ENCODE results near the gene DKK2. TPM values are rescaled to one million over a fixed set of nuclear protein-coding genes. Genes with fewer than 3 reads are reported as not detected.
"Not testable (repeated sequence)": the region's sequence is repeated elsewhere in the genome, so short reads cannot be mapped to it uniquely, and the experiment has no call there.

Gene DKK2
- polyA plus RNA-seq, 4 donors = 0.10 to 0.37 TPM; not detected in 2

DNA sequence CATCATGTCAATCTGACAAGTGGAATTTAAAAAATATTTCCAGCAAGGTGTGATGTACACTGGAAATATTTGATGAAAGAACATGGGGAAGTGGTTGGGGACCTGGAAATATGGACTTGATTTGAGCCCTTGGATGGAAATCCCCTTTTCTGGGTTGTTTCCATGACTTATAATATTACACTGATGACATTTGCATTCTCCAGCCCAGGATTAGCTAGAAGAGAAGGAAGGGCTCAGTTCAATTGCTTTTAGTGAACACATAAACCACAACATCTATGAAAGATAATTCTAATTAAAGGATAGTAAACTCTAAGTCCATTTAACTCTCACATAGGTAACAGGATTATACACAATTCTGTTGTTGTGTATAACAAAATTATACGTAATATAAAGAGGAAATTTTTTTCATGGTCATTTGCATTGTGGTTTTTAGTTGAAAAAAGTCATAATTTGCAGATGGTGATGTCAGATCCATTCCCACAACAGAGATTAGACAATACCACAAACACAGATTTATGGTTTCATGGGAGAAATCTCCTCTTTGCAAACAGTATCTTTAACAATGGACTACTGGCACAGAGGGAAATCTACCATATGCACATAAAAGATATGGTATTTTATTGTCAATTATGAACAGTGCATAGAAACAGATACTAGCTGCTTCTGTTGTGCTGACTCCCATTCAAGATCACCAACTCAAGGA, 126.5 kb downstream of the DKK2 start:
- H3K4me1 ChIP-seq (ENCODE audit: control insufficient read depth in 3 of 3, insufficient read depth in 2 of 3, low read depth in 1 of 3, low read length in 2 of 3) = no peaks in the 10 kb centered on the region
- H3K27ac ChIP-seq (ENCODE audit: low read depth in 1 of 3, low read length in 2 of 3) = no peak overlapping the region
- WGBS, 3 donors = 69 to 84% (median 83%) methylated on average over 1 of the region's 1 CpG
- no peaks in the 10 kb centered on the region for H3K36me3 ChIP-seq (ENCODE audit: control insufficient read depth in 3 of 3, insufficient read depth in 2 of 3, low read depth in 1 of 3, low read length in 3 of 3)
- H3K9me3 ChIP-seq (ENCODE audit: control insufficient read depth in 2 of 2, insufficient read depth in 1 of 2, low read depth in 1 of 2, low read length in 1 of 2) = no peaks in the 10 kb centered on the region
- no peak overlapping the region for H3K4me3 ChIP-seq (ENCODE audit: low read depth in 1 of 3, low read length in 3 of 3)
- DNase-seq = no peak
- FAIRE-seq = no peak
- no peaks in the 10 kb centered on the region for H3K27me3 ChIP-seq (ENCODE audit: control insufficient read depth in 3 of 3, insufficient read depth in 3 of 3, low read length in 3 of 3)

DNA sequence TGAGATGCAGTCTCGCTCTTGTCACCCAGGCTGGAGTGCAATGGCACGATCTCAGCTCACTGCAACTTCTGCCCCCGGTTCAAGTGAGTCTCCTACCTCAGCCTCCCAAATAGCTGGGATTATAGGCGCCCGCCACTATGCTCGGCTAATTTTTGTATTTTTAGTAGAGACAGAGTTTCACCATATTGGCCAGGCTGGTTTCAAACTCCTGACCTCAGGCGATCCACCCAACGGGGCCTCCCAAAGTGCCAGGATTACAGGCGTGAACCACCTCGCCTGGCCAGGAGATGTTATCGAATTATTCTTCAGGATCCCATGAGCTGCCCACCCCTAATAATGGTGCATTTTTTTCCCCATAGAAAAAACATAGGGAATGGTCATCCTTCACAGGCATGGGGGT, 128.1 kb downstream of the DKK2 start:
- WGBS, 3 donors = 90 to 93% (median 92%) methylated on average over 11 of the region's 11 CpGs
- not testable (repeated sequence) for H3K9me3 ChIP-seq (ENCODE audit: control insufficient read depth in 2 of 2, insufficient read depth in 1 of 2, low read depth in 1 of 2, low read length in 1 of 2); FAIRE-seq; DNase-seq; H3K4me3 ChIP-seq (ENCODE audit: low read depth in 1 of 3, low read length in 3 of 3); H3K4me1 ChIP-seq (ENCODE audit: control insufficient read depth in 3 of 3, insufficient read depth in 2 of 3, low read depth in 1 of 3, low read length in 2 of 3); H3K27me3 ChIP-seq (ENCODE audit: control insufficient read depth in 3 of 3, insufficient read depth in 3 of 3, low read length in 3 of 3); H3K27ac ChIP-seq (ENCODE audit: low read depth in 1 of 3, low read length in 2 of 3); H3K36me3 ChIP-seq (ENCODE audit: control insufficient read depth in 3 of 3, insufficient read depth in 2 of 3, low read depth in 1 of 3, low read length in 3 of 3)

DNA sequence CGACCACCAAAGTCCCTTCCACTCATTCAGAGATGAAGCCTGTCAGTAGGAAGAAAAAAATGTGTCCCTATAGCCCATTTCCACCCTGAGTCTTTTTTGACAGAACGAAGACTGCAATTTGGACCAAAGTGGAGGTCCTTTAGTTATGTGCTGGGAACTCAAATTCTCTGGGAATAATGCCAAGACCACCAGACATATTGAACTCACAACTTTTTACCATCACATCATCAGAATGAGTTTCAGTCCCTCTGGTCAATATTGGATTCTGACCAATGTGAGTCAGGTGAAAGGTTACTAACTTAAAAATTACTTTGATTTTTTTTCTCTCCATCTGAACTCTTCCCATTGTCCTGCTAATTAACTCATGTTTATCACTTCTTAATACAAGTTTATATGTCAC, 128.9 kb downstream of the DKK2 start:
- Histone ChIP-seq H3K9me3 (ENCODE audit: control insufficient read depth in 2 of 2, insufficient read depth in 1 of 2, low read depth in 1 of 2, low read length in 1 of 2) (no peaks in the 10 kb centered on the region), H3K4me1 (ENCODE audit: control insufficient read depth in 3 of 3, insufficient read depth in 2 of 3, low read depth in 1 of 3, low read length in 2 of 3) (no peaks in the 10 kb centered on the region), H3K36me3 (ENCODE audit: control insufficient read depth in 3 of 3, insufficient read depth in 2 of 3, low read depth in 1 of 3, low read length in 3 of 3) (no peaks in the 10 kb centered on the region), H3K27me3 (ENCODE audit: control insufficient read depth in 3 of 3, insufficient read depth in 3 of 3, low read length in 3 of 3) (no peaks in the 10 kb centered on the region), H3K4me3 (ENCODE audit: low read depth in 1 of 3, low read length in 3 of 3) (no peak overlapping the region), H3K27ac (ENCODE audit: low read depth in 1 of 3, low read length in 2 of 3) (no peak overlapping the region)
- no peak for DNase-seq
- WGBS, 3 donors = 50 to 65% (median 54%) methylated on average over 2 of the region's 2 CpGs
- no peak for FAIRE-seq

DNA sequence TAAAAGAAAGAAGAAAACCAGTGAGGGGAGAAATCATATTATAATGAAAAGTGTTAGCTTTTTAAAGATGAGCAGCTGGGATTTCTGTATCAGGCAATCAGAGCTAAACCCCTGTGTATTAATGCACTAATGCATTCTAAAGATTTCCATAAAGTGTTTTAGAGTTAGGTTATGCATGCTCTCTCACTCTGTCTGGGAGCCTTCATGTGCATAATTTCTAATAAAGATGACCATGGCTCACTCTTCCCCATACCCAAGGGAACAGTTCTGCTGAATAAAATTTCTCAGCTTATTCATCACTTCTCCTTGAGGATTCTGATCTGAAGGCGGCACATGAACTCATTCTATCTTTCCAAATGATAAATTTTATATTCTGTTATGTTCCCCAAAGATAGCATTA, 129.4 kb downstream of the DKK2 start:
- FAIRE-seq (no peak), DNase-seq (no peak)
- H3K27me3 ChIP-seq (ENCODE audit: control insufficient read depth in 3 of 3, insufficient read depth in 3 of 3, low read length in 3 of 3) = no peaks in the 10 kb centered on the region
- H3K9me3 ChIP-seq (ENCODE audit: control insufficient read depth in 2 of 2, insufficient read depth in 1 of 2, low read depth in 1 of 2, low read length in 1 of 2) = no peaks in the 10 kb centered on the region
- no peaks in the 10 kb centered on the region for H3K36me3 ChIP-seq (ENCODE audit: control insufficient read depth in 3 of 3, insufficient read depth in 2 of 3, low read depth in 1 of 3, low read length in 3 of 3)
- H3K4me1 ChIP-seq (ENCODE audit: control insufficient read depth in 3 of 3, insufficient read depth in 2 of 3, low read depth in 1 of 3, low read length in 2 of 3) = no peaks in the 10 kb centered on the region
- no peak overlapping the region for H3K4me3 ChIP-seq (ENCODE audit: low read depth in 1 of 3, low read length in 3 of 3)
- WGBS, 3 donors = 57 to 70% (median 64%) methylated on average over 1 of the region's 1 CpG
- H3K27ac ChIP-seq (ENCODE audit: low read depth in 1 of 3, low read length in 2 of 3) = no peak overlapping the region

DNA sequence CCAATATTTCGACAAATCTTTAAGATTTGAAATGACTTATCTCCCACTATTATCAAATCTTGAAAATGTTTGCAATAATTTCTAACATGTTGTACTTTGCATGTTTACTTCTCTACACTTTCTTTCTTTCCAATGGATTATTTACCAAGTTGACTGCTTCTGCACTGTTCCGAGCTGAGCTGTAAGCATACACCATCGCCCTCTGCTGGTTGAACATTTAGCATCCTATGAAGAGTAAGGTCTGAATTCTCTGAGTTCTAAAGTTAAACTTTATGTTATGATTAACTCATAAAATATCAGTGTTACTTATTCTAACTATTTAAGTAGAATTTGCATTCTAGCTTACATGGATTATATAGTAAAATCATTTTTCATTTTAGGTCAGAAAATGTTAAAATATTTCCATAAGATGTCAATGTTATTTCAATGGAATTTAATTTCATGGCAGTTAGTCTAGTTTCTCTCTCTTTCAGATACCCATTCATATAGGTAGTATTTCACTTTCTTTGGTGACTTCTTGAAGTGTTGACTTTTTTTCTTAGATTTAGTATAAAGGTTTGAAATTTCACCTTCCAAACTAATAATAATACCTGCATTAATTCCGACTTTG, 137.4 kb downstream of the DKK2 start:
- Histone ChIP-seq H3K36me3 (ENCODE audit: control insufficient read depth in 3 of 3, insufficient read depth in 2 of 3, low read depth in 1 of 3, low read length in 3 of 3) (no peaks in the 10 kb centered on the region), H3K9me3 (ENCODE audit: control insufficient read depth in 2 of 2, insufficient read depth in 1 of 2, low read depth in 1 of 2, low read length in 1 of 2) (no peaks in the 10 kb centered on the region), H3K27me3 (ENCODE audit: control insufficient read depth in 3 of 3, insufficient read depth in 3 of 3, low read length in 3 of 3) (no peaks in the 10 kb centered on the region), H3K4me1 (ENCODE audit: control insufficient read depth in 3 of 3, insufficient read depth in 2 of 3, low read depth in 1 of 3, low read length in 2 of 3) (no peaks in the 10 kb centered on the region), H3K27ac (ENCODE audit: low read depth in 1 of 3, low read length in 2 of 3) (no peak overlapping the region), H3K4me3 (ENCODE audit: low read depth in 1 of 3, low read length in 3 of 3) (no peak overlapping the region)
- WGBS, 3 donors = 32 to 42% (median 40%) methylated on average over 4 of the region's 4 CpGs
- DNase-seq (peak; percentile 47 to 49), FAIRE-seq (no peak)

DNA sequence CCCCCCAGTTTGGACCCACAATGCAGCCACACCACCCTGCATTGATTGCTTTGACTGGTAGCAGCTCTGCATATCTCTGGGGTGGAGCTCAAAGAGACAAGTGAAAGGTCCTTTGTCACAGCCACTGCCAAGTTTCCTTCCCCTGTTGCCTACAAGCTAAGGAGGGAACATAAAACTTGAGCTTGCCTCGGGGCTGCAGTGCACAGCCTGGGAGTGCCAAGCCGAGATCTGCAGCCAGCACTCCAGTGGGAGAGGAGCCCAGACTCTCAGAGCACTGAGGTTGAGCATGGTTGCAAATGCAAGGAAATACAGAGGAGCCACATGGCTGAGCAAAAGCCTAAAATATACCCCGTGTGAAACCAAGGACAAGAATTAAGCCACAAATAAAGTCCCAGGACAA, 142.2 kb downstream of the DKK2 start:
- DNase-seq (no peak), FAIRE-seq (no peak)
- 65 to 67% (median 67%) methylated on average over 3 of the region's 3 CpGs for WGBS, 3 donors
- H3K4me3 ChIP-seq (ENCODE audit: low read depth in 1 of 3, low read length in 3 of 3) = no peak overlapping the region
- no peaks in the 10 kb centered on the region for H3K36me3 ChIP-seq (ENCODE audit: control insufficient read depth in 3 of 3, insufficient read depth in 2 of 3, low read depth in 1 of 3, low read length in 3 of 3)
- H3K27ac ChIP-seq (ENCODE audit: low read depth in 1 of 3, low read length in 2 of 3) = no peak overlapping the region
- H3K9me3 ChIP-seq (ENCODE audit: control insufficient read depth in 2 of 2, insufficient read depth in 1 of 2, low read depth in 1 of 2, low read length in 1 of 2) = peaks cover 0 to 4% of the 10 kb centered on the region in 2 donors
- H3K4me1 ChIP-seq (ENCODE audit: control insufficient read depth in 3 of 3, insufficient read depth in 2 of 3, low read depth in 1 of 3, low read length in 2 of 3) = no peaks in the 10 kb centered on the region
- H3K27me3 ChIP-seq (ENCODE audit: control insufficient read depth in 3 of 3, insufficient read depth in 3 of 3, low read length in 3 of 3) = no peaks in the 10 kb centered on the region

DNA sequence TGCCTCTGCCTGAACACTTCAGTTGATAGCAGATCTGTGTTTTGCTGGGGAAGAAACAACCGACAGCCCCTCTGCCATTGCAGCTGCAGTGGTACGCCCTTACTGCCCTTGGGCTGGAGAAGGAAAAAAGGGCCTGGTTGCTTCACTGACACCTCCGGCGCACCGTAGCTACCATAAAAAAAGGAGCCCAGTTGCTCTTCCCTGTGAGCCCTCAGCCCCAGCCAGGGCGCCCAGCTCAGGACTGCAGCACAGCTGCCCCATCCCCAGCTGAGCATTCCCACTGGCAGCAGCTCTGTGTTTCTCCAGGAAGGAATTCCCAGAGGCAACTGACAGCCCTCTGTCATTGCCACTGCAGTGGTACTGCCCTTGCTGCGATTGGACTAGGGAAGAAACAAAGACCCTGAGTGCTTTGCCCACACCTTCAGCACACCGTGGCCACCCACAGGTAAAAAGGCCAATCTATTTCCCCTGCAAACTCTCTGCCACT, 142.7 kb downstream of the DKK2 start:
- Histone ChIP-seq H3K4me3 (ENCODE audit: low read depth in 1 of 3, low read length in 3 of 3) (no peak overlapping the region), H3K27ac (ENCODE audit: low read depth in 1 of 3, low read length in 2 of 3) (no peak overlapping the region), H3K9me3 (ENCODE audit: control insufficient read depth in 2 of 2, insufficient read depth in 1 of 2, low read depth in 1 of 2, low read length in 1 of 2) (peaks cover 0 to 4% of the 10 kb centered on the region in 2 donors), H3K27me3 (ENCODE audit: control insufficient read depth in 3 of 3, insufficient read depth in 3 of 3, low read length in 3 of 3) (no peaks in the 10 kb centered on the region), H3K4me1 (ENCODE audit: control insufficient read depth in 3 of 3, insufficient read depth in 2 of 3, low read depth in 1 of 3, low read length in 2 of 3) (no peaks in the 10 kb centered on the region), H3K36me3 (ENCODE audit: control insufficient read depth in 3 of 3, insufficient read depth in 2 of 3, low read depth in 1 of 3, low read length in 3 of 3) (no peaks in the 10 kb centered on the region)
- no peak for DNase-seq
- no peak for FAIRE-seq
- WGBS, 3 donors = 75 to 84% (median 79%) methylated on average over 8 of the region's 8 CpGs

DNA sequence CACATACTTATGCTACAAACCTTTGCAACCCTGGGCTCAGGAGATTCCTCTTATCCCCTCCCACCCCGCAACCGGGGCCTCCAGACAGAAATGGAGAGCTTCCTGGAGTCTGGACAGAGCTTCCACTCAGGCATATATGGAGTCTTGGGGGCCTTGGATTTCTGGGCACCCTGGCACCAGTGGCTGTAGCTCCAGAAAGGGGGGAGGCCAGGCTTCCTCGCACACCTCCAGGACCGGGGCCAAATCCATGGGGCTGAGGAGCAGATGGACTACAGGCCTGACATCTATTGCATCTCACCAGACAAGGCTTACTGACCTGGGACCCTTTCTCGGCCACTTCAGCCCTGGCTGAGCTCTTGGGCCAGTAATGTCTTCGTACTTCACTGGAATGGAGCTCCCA, 143.3 kb downstream of the DKK2 start:
- FAIRE-seq = no peak

More for the DNA sequence above, 143.3 kb downstream of the DKK2 start:
- Histone ChIP-seq H3K36me3 (ENCODE audit: control insufficient read depth in 3 of 3, insufficient read depth in 2 of 3, low read depth in 1 of 3, low read length in 3 of 3) (no peaks in the 10 kb centered on the region), H3K9me3 (ENCODE audit: control insufficient read depth in 2 of 2, insufficient read depth in 1 of 2, low read depth in 1 of 2, low read length in 1 of 2) (peaks cover 0 to 4% of the 10 kb centered on the region in 2 donors), H3K4me3 (ENCODE audit: low read depth in 1 of 3, low read length in 3 of 3) (no peak overlapping the region), H3K27ac (ENCODE audit: low read depth in 1 of 3, low read length in 2 of 3) (no peak overlapping the region), H3K27me3 (ENCODE audit: control insufficient read depth in 3 of 3, insufficient read depth in 3 of 3, low read length in 3 of 3) (no peaks in the 10 kb centered on the region), H3K4me1 (ENCODE audit: control insufficient read depth in 3 of 3, insufficient read depth in 2 of 3, low read depth in 1 of 3, low read length in 2 of 3) (no peaks in the 10 kb centered on the region)
- no peak for DNase-seq
- 83 to 89% (median 86%) methylated on average over 6 of the region's 6 CpGs for WGBS, 3 donors

Measured in small intestine (tissue), 7 donors.